Activated naive CD8-positive, alpha-beta T cell treated with anti-CD3 and anti-CD28 coated beads for 36 hours (primary cell): Measurements from ENCODE around the gene FAM53A. TPM values are rescaled to one million over a fixed set of nuclear protein-coding genes. Genes with fewer than 3 reads are reported as not detected.
"Not testable (repeated sequence)": the region's sequence is repeated elsewhere in the genome, so short reads cannot be mapped to it uniquely, and the experiment has no call there.

Source experiments
- DNase-seq: peaks from one replicate; pipeline ENCODE4 v3.0.0; 2021
- H3K27ac Mint-ChIP-seq: one replicate; pipeline ENCODE4 v1.8.0; 2022; ENCODE audit warnings: mild to moderate bottlenecking, moderate library complexity, mixed read lengths
- H3K27me3 Mint-ChIP-seq: one replicate; pipeline ENCODE4 v1.8.0; 2022; ENCODE audit warnings: mild to moderate bottlenecking, mixed read lengths
- H3K36me3 Mint-ChIP-seq: one replicate; pipeline ENCODE4 v1.8.0; 2021; ENCODE audit warnings: mild to moderate bottlenecking, mixed read lengths
- H3K4me1 Mint-ChIP-seq: one replicate; pipeline ENCODE4 v1.8.0; 2021; ENCODE audit warnings: mixed read lengths
- H3K4me3 Mint-ChIP-seq: one replicate; pipeline ENCODE4 v1.8.0; 2022; ENCODE audit warnings: mild to moderate bottlenecking, moderate library complexity, mixed read lengths
- H3K9me3 Mint-ChIP-seq: one replicate; pipeline ENCODE4 v1.8.0; 2022; ENCODE audit warnings: mixed read lengths
- total RNA-seq, 2 experiments: library from RNA; stranded (reverse); gene quantifications; one replicate each; pipeline ENCODE4 v1.2.3, GENCODE V29; 2021

Gene FAM53A
- total RNA-seq, 2 experiments from 2014 or later = 0.82 to 1.3 TPM

DNA sequence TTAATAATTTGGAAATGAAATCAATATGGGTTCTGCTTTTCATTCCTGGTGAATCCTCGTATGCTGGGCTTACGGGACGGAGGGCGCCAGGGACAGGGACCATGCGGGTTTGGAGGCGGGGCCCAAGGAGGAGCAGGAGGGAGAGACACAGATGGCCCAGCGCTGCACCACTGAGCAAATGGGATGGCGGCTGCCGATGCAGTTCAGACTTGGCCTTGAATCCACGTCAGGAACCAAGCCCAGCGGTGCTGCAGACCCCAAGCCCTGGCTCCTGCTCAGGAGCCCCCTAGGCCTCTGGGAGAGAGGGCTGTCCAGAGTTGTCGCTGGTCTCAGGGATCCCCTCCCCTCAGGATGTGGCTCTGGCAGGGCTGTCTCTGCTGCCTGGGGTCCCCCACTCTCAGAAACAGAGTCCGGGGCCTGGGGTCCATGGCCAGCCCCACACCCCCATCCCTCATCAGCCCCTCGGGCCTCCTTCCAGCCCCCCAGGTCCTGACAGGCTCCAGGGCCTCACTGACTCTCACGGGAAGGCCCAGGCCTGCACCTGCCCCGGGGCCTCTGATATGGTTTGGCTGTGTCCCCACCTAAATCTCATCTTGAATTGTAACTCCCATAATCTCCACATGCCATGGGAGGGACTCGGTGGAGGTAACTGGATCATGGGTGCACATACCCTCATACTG, 75.2 kb downstream of the FAM53A start:
- Mint-ChIP-seq H3K36me3 (no peaks in the 10 kb centered on the region), H3K4me3 (no peak overlapping the region), H3K27me3 (no peaks in the 10 kb centered on the region), H3K9me3 (no peaks in the 10 kb centered on the region), H3K4me1 (peaks cover 13% of the 10 kb centered on the region), H3K27ac (no peak overlapping the region)
- DNase-seq = no peak

DNA sequence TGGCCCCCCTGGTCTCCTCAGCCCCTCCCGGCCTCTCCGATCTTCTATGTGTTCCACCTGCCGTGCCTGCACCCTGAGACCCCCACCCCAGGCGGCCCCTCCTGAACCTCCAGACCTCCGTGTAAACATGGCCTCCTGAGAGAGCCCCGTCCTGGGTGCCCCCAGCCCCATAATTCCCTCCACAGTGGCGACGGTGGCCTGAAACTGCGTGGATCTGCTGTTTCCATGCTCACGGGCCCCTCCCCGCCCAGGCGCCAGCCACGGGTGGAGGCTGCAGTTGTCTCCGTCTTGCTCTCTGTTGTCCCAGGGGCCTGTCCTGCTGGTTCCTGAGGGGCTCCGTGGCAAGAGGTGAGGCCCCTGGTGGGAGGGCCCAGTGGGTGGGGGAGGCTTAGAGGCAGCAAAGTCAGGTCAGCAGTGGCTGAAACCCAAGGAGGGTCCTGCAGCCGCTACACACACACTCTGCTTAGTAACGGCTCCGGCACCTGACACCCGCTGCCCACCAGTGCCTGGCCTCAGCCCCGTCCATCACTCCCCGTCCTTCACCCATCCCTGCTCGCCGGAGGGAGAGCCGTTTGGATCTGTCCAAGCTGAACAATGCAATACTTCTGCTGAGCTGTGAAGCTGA, 75.8 kb downstream of the FAM53A start:
- no peaks in the 10 kb centered on the region for H3K36me3 Mint-ChIP-seq
- H3K27ac Mint-ChIP-seq = no peak overlapping the region

DNA sequence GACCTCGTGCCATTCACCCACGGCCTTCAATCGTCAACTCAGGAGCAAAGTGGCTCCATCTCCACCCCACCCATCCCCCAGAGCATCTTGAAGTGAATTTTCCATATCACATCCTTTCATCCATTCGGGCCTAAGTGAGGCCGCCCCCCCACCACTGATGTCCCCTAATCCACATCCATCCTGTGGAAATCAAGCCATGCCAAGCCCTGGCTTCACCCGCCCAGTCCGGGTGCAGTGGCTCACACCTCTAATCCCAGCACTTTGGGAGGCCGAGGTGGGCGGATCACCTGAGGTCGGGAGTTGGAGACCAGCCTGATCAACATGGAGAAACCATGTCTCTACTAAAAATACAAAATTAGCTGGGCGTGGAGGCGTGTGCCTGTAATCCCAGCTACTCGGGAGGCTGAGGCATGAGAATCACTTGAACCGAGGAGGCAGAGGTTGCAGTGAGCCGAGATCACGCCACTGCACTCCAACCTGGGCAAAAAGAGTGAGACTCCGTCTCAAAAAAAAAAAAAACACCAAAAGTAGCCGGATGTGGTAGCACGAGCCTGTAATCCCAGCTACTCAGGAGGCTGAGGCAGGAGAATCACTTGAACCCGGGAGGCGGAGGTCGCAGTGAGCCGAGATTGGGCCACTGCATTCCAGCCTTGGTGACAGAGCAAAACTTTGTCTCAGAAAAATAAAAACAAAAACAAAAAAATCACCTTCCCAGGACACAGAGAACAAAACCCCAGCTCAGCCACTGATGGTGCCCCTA, 76.5 kb downstream of the FAM53A start:
- H3K27me3 Mint-ChIP-seq, H3K36me3 Mint-ChIP-seq, DNase-seq, H3K9me3 Mint-ChIP-seq, H3K27ac Mint-ChIP-seq, H3K4me3 Mint-ChIP-seq: not testable (repeated sequence)
- peaks cover 13% of the 10 kb centered on the region for H3K4me1 Mint-ChIP-seq

More for the DNA sequence above, 75.8 kb downstream of the FAM53A start:
- no peaks in the 10 kb centered on the region for H3K27me3 Mint-ChIP-seq
- peaks cover 13% of the 10 kb centered on the region for H3K4me1 Mint-ChIP-seq
- H3K9me3 Mint-ChIP-seq = no peaks in the 10 kb centered on the region
- no peak for DNase-seq
- H3K4me3 Mint-ChIP-seq = no peak overlapping the region

DNA sequence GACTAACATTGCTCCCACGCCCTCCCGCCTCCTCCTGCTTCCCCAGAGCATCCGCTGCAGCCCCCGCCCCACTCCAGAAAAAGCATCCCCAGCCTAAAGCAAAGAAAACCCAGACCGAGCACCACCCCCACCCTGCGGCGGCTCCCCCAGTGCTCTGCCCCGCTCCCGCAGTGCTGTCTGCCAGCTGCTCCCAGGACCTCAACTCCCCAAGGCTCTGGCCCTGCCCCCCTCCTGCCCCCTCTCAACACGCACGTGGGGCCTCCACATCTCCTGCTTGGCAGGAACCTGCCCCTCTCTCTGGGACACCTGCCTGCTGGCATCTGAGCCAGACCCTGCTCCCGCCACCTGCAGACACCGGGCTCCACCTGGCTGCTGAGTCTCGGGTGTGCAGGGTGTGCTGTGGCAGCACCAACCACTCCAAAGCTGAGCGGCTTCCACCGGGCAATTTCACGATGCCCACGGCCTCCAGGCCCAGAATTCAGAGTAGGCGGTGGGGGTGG, 79.4 kb downstream of the FAM53A start:
- peaks cover 15% of the 10 kb centered on the region for H3K4me1 Mint-ChIP-seq
- H3K36me3 Mint-ChIP-seq = no peaks in the 10 kb centered on the region
- peak; percentile 46 for DNase-seq

DNA sequence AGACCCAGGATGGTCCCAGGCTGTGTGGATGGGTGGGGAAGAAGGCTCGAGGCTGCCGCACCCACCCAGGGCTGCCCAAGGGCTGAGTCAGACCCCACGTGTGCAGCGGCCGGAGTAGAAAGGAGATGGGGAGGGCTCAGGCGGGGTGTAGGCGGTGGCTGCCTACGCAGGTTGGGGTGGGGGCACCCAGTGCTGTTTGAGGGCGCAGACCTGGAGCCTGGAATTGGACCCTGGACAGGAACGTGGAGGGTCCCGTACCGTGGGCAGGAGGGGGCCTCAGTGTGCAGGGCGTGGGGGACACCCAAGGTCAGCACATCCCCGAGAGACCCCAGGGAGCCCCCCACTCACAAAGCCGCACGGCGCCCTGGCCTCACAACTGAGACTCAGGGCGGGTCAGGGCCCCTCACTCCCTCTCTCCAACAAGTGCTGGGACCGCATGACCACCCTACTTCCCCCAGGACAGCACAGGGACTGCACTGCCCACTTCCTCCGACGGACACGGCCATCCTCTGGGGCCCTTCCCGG, 79.9 kb downstream of the FAM53A start:
- H3K4me3 Mint-ChIP-seq = no peak overlapping the region

More for the DNA sequence above, 79.4 kb downstream of the FAM53A start:
- Mint-ChIP-seq H3K9me3 (no peaks in the 10 kb centered on the region), H3K27ac (no peak overlapping the region), H3K27me3 (no peaks in the 10 kb centered on the region), H3K4me3 (no peak overlapping the region)

DNA sequence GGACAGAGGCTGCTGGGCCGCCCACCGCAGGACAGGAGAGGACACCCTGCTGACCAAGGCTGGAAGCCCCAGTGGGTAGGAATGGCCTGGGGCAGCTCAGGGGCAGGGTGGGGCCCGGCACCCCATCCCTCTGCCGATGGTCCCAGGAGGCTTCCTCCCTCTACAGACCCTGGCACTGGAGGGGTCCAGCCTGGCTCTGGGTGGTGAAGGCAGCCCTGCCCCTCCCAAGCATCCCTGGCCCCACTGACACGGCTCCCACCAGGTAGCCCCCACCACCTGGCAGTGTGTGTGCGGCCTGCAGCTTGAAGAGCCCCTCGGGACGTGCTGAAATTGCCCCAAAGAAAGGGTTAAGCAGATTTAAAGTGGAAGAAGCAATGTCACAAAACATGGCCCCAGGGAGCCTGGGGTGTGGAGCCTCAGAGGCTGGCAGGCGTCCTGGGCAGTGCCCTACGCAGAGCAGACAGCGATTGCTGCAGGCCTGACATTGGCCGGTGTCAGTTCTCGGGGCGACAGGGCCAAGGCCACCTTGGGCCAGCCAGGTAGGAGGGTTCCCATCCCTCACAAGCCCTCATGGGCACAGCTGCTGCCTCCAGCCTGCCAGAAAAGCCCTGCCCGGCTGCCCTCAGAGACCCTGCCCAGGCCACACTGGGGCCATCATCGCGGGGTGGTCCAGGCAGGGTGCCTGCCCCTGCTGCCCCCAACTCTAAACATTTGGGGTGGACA, 80.5 kb downstream of the FAM53A start:
- Mint-ChIP-seq H3K27me3 (no peaks in the 10 kb centered on the region), H3K4me3 (no peak overlapping the region), H3K27ac (no peak overlapping the region), H3K9me3 (no peaks in the 10 kb centered on the region), H3K4me1 (peaks cover 17% of the 10 kb centered on the region), H3K36me3 (no peaks in the 10 kb centered on the region)
- no peak for DNase-seq

More for the DNA sequence above, 79.9 kb downstream of the FAM53A start:
- DNase-seq = no peak
- Mint-ChIP-seq H3K27ac (no peak overlapping the region), H3K36me3 (no peaks in the 10 kb centered on the region), H3K4me1 (peaks cover 15% of the 10 kb centered on the region), H3K9me3 (no peaks in the 10 kb centered on the region), H3K27me3 (no peaks in the 10 kb centered on the region)

DNA sequence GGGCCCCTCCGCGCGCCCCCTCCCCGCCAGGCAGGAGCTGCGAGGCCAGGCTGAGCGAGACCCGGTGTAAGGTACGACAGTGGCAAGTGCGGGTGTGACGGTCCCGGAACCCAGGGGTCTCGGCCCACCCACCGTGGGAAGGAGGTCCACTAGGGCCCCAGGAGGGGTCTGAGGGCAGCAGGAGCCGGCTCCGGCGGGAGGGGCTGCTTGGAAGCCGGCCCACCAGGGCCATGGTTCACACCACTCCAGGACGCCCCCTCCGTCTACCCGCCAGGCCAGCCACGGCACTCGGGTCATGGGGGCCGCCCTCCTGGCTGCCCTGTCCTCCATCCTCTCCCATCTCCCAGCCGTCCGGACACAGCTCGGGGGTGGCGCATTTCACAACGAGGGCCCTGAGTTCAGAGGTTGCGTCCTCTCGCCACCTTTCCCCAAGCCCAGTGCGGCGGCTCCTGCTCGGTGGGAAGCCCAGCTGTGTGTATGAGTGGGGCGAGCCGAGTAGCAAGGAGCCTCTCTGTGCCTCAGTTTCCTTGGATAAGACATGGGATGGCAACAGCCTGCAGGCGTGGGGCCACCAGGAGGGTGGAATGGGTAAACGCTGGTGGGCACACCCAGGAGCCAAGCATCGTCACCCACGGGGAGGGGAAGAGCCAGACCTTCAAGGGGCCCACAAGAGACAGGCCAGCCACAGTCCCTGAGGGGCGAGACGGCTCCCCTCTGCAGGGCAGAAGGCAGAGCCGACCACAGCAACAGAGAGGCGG, 81.3 kb downstream of the FAM53A start:
- Mint-ChIP-seq H3K36me3 (no peaks in the 10 kb centered on the region), H3K9me3 (no peaks in the 10 kb centered on the region), H3K27ac (no peak overlapping the region), H3K27me3 (no peaks in the 10 kb centered on the region), H3K4me1 (peaks cover 19% of the 10 kb centered on the region), H3K4me3 (no peak overlapping the region)
- DNase-seq = no peak

DNA sequence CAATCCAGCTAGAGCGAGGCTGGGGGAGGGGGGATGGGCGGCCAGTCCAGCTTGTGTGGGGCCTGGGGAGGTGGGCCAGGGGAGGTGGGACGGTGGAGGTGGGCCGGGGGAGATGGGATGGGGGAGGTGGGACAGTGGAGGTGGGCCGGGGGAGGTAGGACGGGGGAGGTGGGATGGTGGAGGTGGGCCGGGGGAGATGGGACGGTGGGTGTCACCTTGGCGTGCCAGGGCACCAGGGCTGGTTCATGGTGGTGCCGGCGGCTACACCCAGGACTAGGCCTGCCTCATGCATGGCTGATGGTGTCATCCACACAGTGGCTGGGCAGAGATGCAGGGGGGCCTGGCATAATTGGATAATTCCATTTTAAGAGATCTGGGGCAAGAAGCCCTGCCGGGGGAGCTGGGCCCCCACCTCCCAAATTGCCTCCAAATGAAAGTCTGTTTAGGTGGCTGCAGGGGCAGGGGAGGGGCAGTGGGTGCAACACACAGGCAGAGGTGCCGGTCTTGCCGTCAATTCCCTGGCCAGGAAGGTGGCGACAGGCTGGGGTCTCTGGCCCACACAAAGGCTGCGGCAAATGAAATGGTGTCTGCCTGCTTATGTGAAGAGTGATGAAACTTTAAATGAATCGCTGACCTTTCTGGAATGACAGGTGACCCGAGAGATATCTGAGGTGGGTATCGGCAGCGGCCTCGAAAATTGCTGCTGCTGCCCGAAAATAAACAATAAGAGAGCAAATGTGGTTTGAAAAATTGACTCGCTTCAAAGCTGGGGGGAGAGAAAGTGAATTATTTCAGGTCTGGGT, 82.1 kb downstream of the FAM53A start:
- Mint-ChIP-seq H3K27ac (no peak overlapping the region), H3K4me1 (peaks cover 19% of the 10 kb centered on the region), H3K4me3 (no peak overlapping the region), H3K9me3 (no peaks in the 10 kb centered on the region), H3K27me3 (no peaks in the 10 kb centered on the region), H3K36me3 (no peaks in the 10 kb centered on the region)
- no peak for DNase-seq

DNA sequence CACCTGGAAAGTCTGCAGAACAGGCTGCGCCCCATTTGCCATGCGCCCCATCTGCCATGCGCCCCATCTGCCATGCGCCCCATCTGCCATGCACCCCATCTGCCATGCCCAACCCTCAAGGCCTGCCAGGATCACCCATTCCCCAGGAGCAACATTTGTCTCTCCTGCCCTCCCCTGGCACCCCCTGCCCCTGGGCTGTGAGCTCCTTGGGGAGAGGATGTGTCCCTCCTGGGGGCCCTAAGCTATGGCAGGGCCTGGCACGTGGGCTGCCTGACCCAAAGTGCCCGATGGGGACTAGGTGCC, 82.6 kb downstream of the FAM53A start:
- Mint-ChIP-seq H3K36me3 (no peaks in the 10 kb centered on the region), H3K27ac (no peak overlapping the region), H3K4me1 (peaks cover 19% of the 10 kb centered on the region), H3K9me3 (no peaks in the 10 kb centered on the region), H3K4me3 (no peak overlapping the region), H3K27me3 (no peaks in the 10 kb centered on the region)
- no peak for DNase-seq

DNA sequence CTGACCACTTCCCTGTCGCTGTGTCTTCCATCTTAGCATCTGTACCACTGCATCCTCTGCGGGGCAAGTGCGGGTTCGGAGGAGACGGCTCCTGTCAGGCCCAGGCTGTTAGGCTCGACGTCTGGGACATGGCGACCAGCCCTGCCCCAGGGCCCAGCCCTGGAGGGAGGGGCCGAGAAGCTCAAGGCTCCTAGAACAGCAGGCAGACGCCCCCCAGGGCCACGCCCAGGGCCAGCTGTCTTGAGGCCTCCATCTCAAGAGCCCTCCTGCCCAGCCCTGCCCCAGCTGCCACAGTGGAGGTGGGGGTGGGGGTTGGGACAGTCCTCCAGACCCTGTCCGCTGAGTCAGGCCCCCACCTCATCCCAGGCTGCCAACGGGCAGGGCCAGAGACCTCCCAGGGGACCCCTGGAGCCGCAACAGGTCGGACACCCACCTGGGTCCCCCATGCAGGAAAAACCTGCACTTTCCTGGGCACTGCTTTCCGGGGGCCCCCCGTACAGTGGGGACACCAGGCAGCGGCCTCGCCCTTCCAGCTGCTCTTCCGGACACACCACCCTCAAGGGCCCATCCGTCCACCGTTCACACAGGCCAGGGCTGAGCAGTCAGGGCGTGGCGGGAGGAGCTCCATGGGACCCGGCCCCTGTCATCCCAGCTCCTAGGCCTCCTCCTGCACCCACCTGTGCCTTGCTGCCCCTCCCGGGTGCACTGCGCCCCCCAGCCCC, 83.1 kb downstream of the FAM53A start:
- no peak overlapping the region for H3K4me3 Mint-ChIP-seq
- H3K27me3 Mint-ChIP-seq = no peaks in the 10 kb centered on the region
- no peaks in the 10 kb centered on the region for H3K9me3 Mint-ChIP-seq
- no peak overlapping the region for H3K27ac Mint-ChIP-seq
- no peaks in the 10 kb centered on the region for H3K36me3 Mint-ChIP-seq
- H3K4me1 Mint-ChIP-seq = peaks cover 16% of the 10 kb centered on the region
- no peak for DNase-seq

DNA sequence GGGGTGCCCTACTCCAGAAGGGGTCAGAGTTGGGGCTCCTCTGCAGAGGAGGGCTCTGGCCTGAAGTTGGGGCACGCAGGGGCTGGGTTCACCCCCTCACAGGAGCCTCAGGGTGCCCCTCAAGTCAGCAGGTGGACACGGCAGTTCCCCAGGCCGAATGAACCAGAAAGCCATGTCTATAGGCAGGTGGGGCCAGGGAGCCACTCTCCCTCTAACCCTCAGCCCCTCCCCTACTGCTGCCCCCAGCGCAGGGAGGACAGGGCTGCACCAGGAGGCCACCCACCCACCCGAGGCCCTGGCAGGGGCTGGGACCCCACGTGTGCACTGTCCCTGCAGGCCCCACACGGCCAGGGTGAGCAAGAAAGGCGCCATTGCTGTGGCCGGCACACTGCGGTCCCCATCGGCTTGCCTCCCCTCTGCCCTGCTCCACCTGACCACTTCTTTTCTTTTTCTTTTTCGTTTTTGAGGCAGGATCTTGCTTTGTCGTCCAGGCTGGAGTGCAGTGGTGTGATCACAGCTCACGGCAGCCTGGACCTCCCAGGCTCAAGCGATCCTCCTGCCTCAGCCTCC, 83.8 kb downstream of the FAM53A start:
- no peak for DNase-seq
- no peaks in the 10 kb centered on the region for H3K27me3 Mint-ChIP-seq
- H3K4me3 Mint-ChIP-seq = no peak overlapping the region

DNA sequence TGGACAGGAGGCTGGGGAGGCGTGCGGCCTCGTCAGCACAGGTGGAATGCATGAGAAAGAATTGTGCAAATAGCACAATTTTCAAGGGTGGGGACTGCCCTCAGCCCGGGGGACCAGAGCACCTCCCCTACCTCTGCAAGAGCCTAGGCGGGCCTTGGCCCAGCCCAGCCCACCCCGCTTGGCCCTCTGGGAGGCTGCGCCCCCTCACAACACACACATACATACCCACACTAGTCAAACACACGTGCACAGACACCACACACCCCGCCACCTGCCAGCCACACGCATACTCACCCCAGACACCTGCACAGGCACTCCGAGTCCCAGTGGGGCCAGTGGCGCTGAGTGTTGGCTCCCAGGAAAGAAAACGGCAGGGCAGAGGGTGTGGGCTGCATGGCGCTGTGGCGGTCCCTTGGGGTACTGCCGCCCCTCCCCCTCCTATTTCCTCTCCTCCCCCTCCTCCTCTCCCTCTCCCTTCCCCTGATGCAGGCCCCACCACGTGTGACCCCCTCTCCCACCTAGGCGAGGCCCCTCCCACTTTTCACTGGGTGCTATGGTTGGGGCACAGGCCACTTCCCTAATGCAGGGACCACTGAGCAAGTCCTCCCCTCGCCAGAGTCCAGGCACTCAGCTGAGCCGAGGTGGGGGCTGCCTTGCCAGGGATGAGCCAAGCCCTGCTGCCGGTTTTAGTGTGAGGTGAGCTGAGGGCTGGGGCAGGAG, 84.5 kb downstream of the FAM53A start:
- H3K4me3 Mint-ChIP-seq = peak overlapping the region; percentile 29
- H3K27ac Mint-ChIP-seq = no peak overlapping the region
- no peaks in the 10 kb centered on the region for H3K36me3 Mint-ChIP-seq
- peaks cover 6% of the 10 kb centered on the region for H3K4me1 Mint-ChIP-seq
- no peaks in the 10 kb centered on the region for H3K9me3 Mint-ChIP-seq
- DNase-seq = no peak
- H3K27me3 Mint-ChIP-seq = no peaks in the 10 kb centered on the region

More for the DNA sequence above, 83.8 kb downstream of the FAM53A start:
- H3K36me3 Mint-ChIP-seq = no peaks in the 10 kb centered on the region
- peaks cover 10% of the 10 kb centered on the region for H3K4me1 Mint-ChIP-seq
- no peak overlapping the region for H3K27ac Mint-ChIP-seq
- H3K9me3 Mint-ChIP-seq = no peaks in the 10 kb centered on the region
